ENCODE results near the gene KCNJ9.

KCNJ9 gene

DNA sequence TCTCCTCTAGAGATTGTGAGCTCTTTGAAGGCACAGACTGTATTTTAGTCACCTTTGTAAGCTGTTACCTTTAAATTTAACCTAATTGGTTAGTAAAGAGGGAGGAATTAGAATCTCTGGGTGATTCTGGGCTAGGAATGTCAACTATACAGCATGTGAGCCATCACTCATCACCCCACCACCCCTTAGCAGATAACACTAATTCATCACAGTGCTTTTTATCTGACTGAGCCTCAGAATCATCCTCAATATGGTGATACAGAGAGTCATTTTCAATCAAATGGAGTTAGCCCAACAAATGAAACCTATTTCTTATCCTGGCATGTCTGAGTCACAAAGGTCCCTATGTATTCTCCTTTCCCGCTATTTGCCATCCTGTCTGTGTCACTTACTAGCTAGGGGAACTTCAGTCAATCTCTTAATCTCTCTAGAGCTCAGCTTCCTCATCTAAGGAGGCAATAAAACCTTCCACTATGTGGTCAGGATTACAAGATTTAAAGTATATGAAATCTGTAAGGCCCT is 24.6 kb upstream of the KCNJ9 start:
- Histone ChIP-seq H3K9me3 (ENCODE audit: control insufficient read depth, insufficient read depth, low read length) (no peaks in the 10 kb centered on the region), H3K27ac (ENCODE audit: low read depth, low read length) (no peak overlapping the region), H3K4me3 (ENCODE audit: low read length) (no peak overlapping the region), H3K36me3 (ENCODE audit: control insufficient read depth, low read length) (no peaks in the 10 kb centered on the region), H3K4me1 (ENCODE audit: control insufficient read depth, low read length) (no peaks in the 10 kb centered on the region), H4K20me1 (ENCODE audit: control insufficient read depth, insufficient read depth, low read depth, low read length) (no peaks in the 10 kb centered on the region), H3K9me2 (replicated peaks; ENCODE audit: control insufficient read depth, low read length) (no peaks in the 10 kb centered on the region), H3K27me3 (ENCODE audit: control insufficient read depth, low read length) (peaks cover 58% of the 10 kb centered on the region), H3F3A (ENCODE audit: control insufficient read depth, insufficient read depth) (no peaks in the 10 kb centered on the region), H3K79me2 (ENCODE audit: control insufficient read depth, low read length) (no peaks in the 10 kb centered on the region), H3K4me2 (ENCODE audit: low read length) (no peak overlapping the region)
- no peak for TF ChIP-seq EZH2phosphoT487 (IDR thresholded peaks at IDR 0.05; ENCODE audit: borderline replicate concordance, low read length)
- TF ChIP-seq, protein P1, sequence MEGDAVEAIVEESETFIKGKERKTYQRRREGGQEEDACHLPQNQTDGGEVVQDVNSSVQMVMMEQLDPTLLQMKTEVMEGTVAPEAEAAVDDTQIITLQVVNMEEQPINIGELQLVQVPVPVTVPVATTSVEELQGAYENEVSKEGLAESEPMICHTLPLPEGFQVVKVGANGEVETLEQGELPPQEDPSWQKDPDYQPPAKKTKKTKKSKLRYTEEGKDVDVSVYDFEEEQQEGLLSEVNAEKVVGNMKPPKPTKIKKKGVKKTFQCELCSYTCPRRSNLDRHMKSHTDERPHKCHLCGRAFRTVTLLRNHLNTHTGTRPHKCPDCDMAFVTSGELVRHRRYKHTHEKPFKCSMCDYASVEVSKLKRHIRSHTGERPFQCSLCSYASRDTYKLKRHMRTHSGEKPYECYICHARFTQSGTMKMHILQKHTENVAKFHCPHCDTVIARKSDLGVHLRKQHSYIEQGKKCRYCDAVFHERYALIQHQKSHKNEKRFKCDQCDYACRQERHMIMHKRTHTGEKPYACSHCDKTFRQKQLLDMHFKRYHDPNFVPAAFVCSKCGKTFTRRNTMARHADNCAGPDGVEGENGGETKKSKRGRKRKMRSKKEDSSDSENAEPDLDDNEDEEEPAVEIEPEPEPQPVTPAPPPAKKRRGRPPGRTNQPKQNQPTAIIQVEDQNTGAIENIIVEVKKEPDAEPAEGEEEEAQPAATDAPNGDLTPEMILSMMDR (IDR thresholded peaks at IDR 0.05; ENCODE audit: low read depth, low read length, poor library complexity, severe bottlenecking): no peak

DNA sequence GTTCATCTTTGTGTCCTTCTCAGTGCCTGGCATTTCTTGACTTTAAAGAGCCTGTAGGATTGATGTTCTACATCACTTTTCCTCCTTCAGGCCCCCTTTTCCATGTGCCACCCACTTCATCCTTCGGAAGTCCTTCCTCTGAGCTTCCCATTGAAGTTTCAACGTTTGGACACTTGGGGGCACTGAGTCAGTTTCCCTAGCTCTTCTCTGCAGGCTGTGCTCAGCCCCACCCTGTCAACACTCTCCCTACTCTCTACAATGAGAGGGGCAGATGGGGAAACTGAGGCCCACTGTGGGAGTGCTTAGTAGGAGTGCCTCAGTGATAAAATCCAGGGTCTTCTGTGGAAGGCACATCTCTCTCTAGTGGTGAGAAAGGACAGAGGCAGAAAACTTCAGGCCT is 23.3 kb upstream of the KCNJ9 start:
- Histone ChIP-seq H3K27me3 (ENCODE audit: control insufficient read depth, low read length) (peaks cover 44% of the 10 kb centered on the region), H4K20me1 (ENCODE audit: control insufficient read depth, insufficient read depth, low read depth, low read length) (no peaks in the 10 kb centered on the region), H3K9me2 (replicated peaks; ENCODE audit: control insufficient read depth, low read length) (no peaks in the 10 kb centered on the region), H3K4me1 (ENCODE audit: control insufficient read depth, low read length) (no peaks in the 10 kb centered on the region), H3F3A (ENCODE audit: control insufficient read depth, insufficient read depth) (no peaks in the 10 kb centered on the region), H3K79me2 (ENCODE audit: control insufficient read depth, low read length) (no peaks in the 10 kb centered on the region), H3K27ac (ENCODE audit: low read depth, low read length) (no peak overlapping the region), H3K4me3 (ENCODE audit: low read length) (no peak overlapping the region), H3K36me3 (ENCODE audit: control insufficient read depth, low read length) (no peaks in the 10 kb centered on the region), H3K9me3 (ENCODE audit: control insufficient read depth, insufficient read depth, low read length) (no peaks in the 10 kb centered on the region), H3K4me2 (ENCODE audit: low read length) (no peak overlapping the region)
- TF ChIP-seq EZH2phosphoT487 (IDR thresholded peaks at IDR 0.05; ENCODE audit: borderline replicate concordance, low read length): no peak
- TF ChIP-seq, protein P1 (IDR thresholded peaks at IDR 0.05; ENCODE audit: low read depth, low read length, poor library complexity, severe bottlenecking): peak; percentile 56

DNA sequence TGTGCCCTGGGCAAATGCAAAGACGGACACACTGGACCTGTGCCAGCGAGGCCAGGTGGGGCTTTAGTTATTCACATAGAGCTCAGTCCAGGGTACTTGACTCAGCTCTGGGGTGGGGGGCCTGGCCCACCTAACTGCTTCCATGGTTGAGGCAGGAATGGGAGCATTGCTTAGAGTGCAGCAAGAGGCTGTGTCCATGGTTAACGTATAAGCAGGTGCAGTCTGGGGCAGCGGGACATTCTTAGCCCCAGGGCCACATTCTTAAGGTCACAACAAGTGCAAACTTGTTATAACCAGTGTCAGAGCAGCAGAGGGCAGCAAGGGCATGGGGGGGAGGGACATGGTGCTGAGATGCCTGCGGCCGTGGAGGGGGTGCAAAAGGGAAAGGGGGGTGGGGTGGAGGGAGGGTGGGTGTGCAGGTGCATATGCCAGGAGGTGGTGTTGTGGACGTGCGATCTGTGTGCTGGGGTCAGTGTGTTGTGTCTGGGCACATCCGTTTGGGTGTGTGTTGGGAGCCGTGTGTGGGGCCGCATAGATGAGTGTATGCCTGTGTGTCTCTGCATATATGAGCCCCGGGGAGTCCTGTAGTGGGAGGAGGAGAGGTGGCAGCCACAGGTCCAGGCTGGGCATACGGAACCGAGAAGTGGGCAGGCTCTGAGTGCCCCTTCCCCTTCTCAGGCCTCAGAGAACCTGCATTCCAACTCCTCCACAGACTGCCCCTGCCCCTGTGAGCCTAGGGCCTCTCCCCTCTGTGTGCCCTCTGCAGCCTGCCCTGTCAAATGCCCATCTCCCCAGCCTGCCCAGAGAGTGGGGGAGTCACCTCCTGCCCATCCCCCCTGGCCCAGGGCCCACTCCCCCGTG is 19.7 kb upstream of the KCNJ9 start:
- Histone ChIP-seq H3K36me3 (ENCODE audit: control insufficient read depth, low read length) (no peaks in the 10 kb centered on the region), H4K20me1 (ENCODE audit: control insufficient read depth, insufficient read depth, low read depth, low read length) (no peaks in the 10 kb centered on the region)
- TF ChIP-seq EZH2phosphoT487 (IDR thresholded peaks at IDR 0.05; ENCODE audit: borderline replicate concordance, low read length): no peak
- TF ChIP-seq, protein P1 (IDR thresholded peaks at IDR 0.05; ENCODE audit: low read depth, low read length, poor library complexity, severe bottlenecking): no peak

More for the DNA sequence above, 19.7 kb upstream of the KCNJ9 start:
- Histone ChIP-seq H3K4me3 (ENCODE audit: low read length) (no peak overlapping the region), H3K4me1 (ENCODE audit: control insufficient read depth, low read length) (no peaks in the 10 kb centered on the region), H3K27ac (ENCODE audit: low read depth, low read length) (no peak overlapping the region), H3K9me3 (ENCODE audit: control insufficient read depth, insufficient read depth, low read length) (no peaks in the 10 kb centered on the region), H3K9me2 (replicated peaks; ENCODE audit: control insufficient read depth, low read length) (no peaks in the 10 kb centered on the region), H3F3A (ENCODE audit: control insufficient read depth, insufficient read depth) (no peaks in the 10 kb centered on the region), H3K27me3 (ENCODE audit: control insufficient read depth, low read length) (peaks cover 26% of the 10 kb centered on the region), H3K79me2 (ENCODE audit: control insufficient read depth, low read length) (no peaks in the 10 kb centered on the region), H3K4me2 (ENCODE audit: low read length) (no peak overlapping the region)
